ENCODE measurements around the gene CDKAL1. TPM values are rescaled to one million over a fixed set of nuclear protein-coding genes. Genes with fewer than 3 reads are reported as not detected.

The CDKAL1 gene
- total and polyA plus RNA-seq, 4 donors, result 2.0 to 12.9 (median 6.7) TPM

GRCh38 chr6:20840675-20841074, 306.4 kb downstream of the CDKAL1 start:
- TF ChIP-seq HNF4A (conservative IDR thresholded peaks at IDR 0.05) (no peak), TAF1 (conservative IDR thresholded peaks at IDR 0.05) (no peak), FOXA2 (IDR thresholded peaks at IDR 0.05) (no peak), HNF4G (IDR thresholded peaks at IDR 0.05) (no peak), SP1 (IDR thresholded peaks at IDR 0.05) (no peak), CTCF (IDR thresholded peaks at IDR 0.05; ENCODE audit: low read depth, low read length, missing input control) (no peak), ZBTB33 (IDR thresholded peaks at IDR 0.05) (no peak), REST (IDR thresholded peaks at IDR 0.05) (no peak), FOXA1 (IDR thresholded peaks at IDR 0.05) (no peak), GABPA (IDR thresholded peaks at IDR 0.05 in 1 of 2, conservative IDR thresholded peaks at IDR 0.05 in 1 of 2) (no peak), EGR1 (IDR thresholded peaks at IDR 0.05; ENCODE audit: low read depth in 2 of 2) (no peak), JUND (IDR thresholded peaks at IDR 0.05) (no peak), RAD21 (IDR thresholded peaks at IDR 0.05) (no peak)
- H3K36me3 ChIP-seq (ENCODE audit: control insufficient read depth in 4 of 4, insufficient read depth in 3 of 4, low read depth in 1 of 4, low read length in 3 of 4), result no peaks in the 10 kb centered on the region
- H3K9ac ChIP-seq (ENCODE audit: low read depth in 1 of 2, low read length in 2 of 2), result no peak overlapping the region
- no peaks in the 10 kb centered on the region for H3K9me3 ChIP-seq (ENCODE audit: control insufficient read depth in 4 of 4, low read length in 3 of 4)
- H3K27ac ChIP-seq (ENCODE audit: low read depth in 1 of 2, low read length in 2 of 2), result no peak overlapping the region
- H3K4me3 ChIP-seq (ENCODE audit: low read depth in 1 of 3, low read length in 3 of 3), result no peak overlapping the region
- WGBS, result 93% methylated on average over 2 of the region's 2 CpGs
- H3K27me3 ChIP-seq (ENCODE audit: control insufficient read depth in 4 of 4, insufficient read depth in 4 of 4, low read length in 3 of 4), result no peaks in the 10 kb centered on the region
- no peak for DNase-seq (ENCODE audit: low spot score)
- no peaks in the 10 kb centered on the region for H3K4me1 ChIP-seq (ENCODE audit: control insufficient read depth in 4 of 4, insufficient read depth in 4 of 4, low read length in 3 of 4)

- Histone ChIP-seq H3K4me3 (ENCODE audit: low read depth in 1 of 3, low read length in 3 of 3) (no peak overlapping the region), H3K9me3 (ENCODE audit: control insufficient read depth in 4 of 4, low read length in 3 of 4) (no peaks in the 10 kb centered on the region), H3K27me3 (ENCODE audit: control insufficient read depth in 4 of 4, insufficient read depth in 4 of 4, low read length in 3 of 4) (no peaks in the 10 kb centered on the region), H3K4me1 (ENCODE audit: control insufficient read depth in 4 of 4, insufficient read depth in 4 of 4, low read length in 3 of 4) (no peaks in the 10 kb centered on the region), H3K9ac (ENCODE audit: low read depth in 1 of 2, low read length in 2 of 2) (no peak overlapping the region), H3K36me3 (ENCODE audit: control insufficient read depth in 4 of 4, insufficient read depth in 3 of 4, low read depth in 1 of 4, low read length in 3 of 4) (no peaks in the 10 kb centered on the region), H3K27ac (ENCODE audit: low read depth in 1 of 2, low read length in 2 of 2) (no peak overlapping the region)
- TF ChIP-seq YY1 (IDR thresholded peaks at IDR 0.05), result no peak
- TF ChIP-seq HNF4G (IDR thresholded peaks at IDR 0.05), result no peak
- TF ChIP-seq REST (IDR thresholded peaks at IDR 0.05), result no peak
- TF ChIP-seq FOXA2 (IDR thresholded peaks at IDR 0.05), result no peak
- no peak for TF ChIP-seq NR2F2 (IDR thresholded peaks at IDR 0.05)
- no peak for TF ChIP-seq RXRA (IDR thresholded peaks at IDR 0.05)
- TF ChIP-seq GABPA (IDR thresholded peaks at IDR 0.05 in 1 of 2, conservative IDR thresholded peaks at IDR 0.05 in 1 of 2), result no peak
- no peak for TF ChIP-seq FOXA1 (IDR thresholded peaks at IDR 0.05)
- no peak for DNase-seq (ENCODE audit: low spot score)
Measured at GRCh38 chr6:20841806-20842205, 307.5 kb downstream of the CDKAL1 start.

All from liver (tissue), 9 donors.